SU-DHL-6 (cell line): ENCODE measurements around the gene COLQ.

Source experiments
- CTCF ChIP-seq: fragments of 200-600 bp; sonication (generic); IDR thresholded peaks from one replicate; pipeline ENCODE4 v1.5.1; 2017; ENCODE audit warnings: antibody characterized with exemption, mild to moderate bottlenecking, low read length, moderate library complexity; ENCODE audit not compliant: insufficient read depth, poor library complexity, severe bottlenecking
- EZH2phosphoT487 ChIP-seq: fragments of 200-600 bp; sonication (generic), shearing (Covaris generic); conservative IDR thresholded peaks from 2 replicates; pipeline ENCODE4 v1.6.1; 2018; ENCODE audit warnings: mild to moderate bottlenecking, antibody characterized with exemption, low read length, moderate library complexity, mixed read lengths

DNA sequence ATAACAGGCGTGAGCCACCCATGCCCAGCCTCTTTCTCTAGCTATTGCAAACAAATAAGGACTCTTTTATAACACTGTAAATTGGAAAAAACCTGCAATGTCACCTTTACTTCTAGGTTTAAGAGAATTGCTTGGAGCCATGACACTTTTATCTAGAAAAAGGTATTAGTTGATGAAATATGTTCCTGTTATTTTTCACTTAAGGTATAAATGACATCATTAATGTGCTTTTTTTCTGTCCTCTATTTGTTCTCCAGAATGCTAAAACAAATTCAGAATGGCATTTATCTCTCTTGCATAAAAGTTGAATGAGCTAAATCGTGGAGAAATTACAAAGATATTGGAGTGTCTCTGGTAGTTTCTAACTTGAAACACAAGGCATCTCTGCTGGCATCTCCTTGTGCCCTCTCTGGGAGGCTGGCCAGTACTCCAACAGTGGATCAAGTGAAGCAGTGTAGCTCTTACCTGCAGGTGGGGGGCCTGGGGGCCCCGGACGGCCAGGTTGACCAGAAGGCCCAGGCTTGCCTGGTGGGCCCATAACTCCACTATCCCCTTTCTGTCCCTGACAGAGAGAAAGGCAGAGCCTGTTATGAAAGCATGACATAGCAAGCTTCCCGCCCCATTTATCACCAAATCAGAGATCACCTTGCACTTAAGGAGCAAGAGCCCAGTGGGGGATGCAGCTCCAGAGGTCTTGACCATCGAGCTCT lies 55.5 kb downstream of the COLQ start:
- TF ChIP-seq CTCF (no peak), EZH2phosphoT487 (no peak)
